Chondrocyte (in vitro differentiated cells): Measurements from ENCODE around the gene GSTM2. TPM values are rescaled to one million over a fixed set of nuclear protein-coding genes. Genes with fewer than 3 reads are reported as not detected.

ENCODE experiments used
- DNase-seq: peaks from one replicate; pipeline ENCODE4 v3.0.0; 2021; ENCODE audit warnings: mixed read lengths, low spot score
- H3K27ac Mint-ChIP-seq: one replicate; pipeline ENCODE4 v1.8.0; 2021; ENCODE audit warnings: mild to moderate bottlenecking, moderate library complexity, mixed read lengths; ENCODE audit not compliant: unreplicated experiment
- H3K27me3 Mint-ChIP-seq: 2 replicates; pipeline ENCODE4 v1.8.0; 2021; ENCODE audit warnings: low read depth, mixed read lengths
- H3K36me3 Mint-ChIP-seq: 2 replicates; pipeline ENCODE4 v1.8.0; 2021; ENCODE audit warnings: low read depth, mixed read lengths
- H3K4me1 Mint-ChIP-seq: 2 replicates; pipeline ENCODE4 v1.8.0; 2021; ENCODE audit warnings: low read depth, mild to moderate bottlenecking, mixed read lengths
- H3K4me3 Mint-ChIP-seq: one replicate; pipeline ENCODE4 v1.8.0; 2021; ENCODE audit warnings: mild to moderate bottlenecking, moderate library complexity, mixed read lengths; ENCODE audit not compliant: unreplicated experiment
- H3K9me3 Mint-ChIP-seq: 2 replicates; pipeline ENCODE4 v1.8.0; 2021; ENCODE audit warnings: low read depth, mixed read lengths
- total RNA-seq: library from RNA; stranded (reverse); gene quantifications from 3 replicates; pipeline ENCODE4 v1.2.1, GENCODE V29; 2021
- TF ChIP-seq, protein P1 (sequence below): fragments of 200-600 bp; sonication (generic); IDR thresholded peaks from 2 replicates; pipeline ENCODE4 v1.5.0; 2021; ENCODE audit warnings: antibody characterized with exemption, mild to moderate bottlenecking, moderate library complexity

GSTM2 gene
- total RNA-seq, 1 donor from 2014 or later = 25.8 TPM

DNA sequence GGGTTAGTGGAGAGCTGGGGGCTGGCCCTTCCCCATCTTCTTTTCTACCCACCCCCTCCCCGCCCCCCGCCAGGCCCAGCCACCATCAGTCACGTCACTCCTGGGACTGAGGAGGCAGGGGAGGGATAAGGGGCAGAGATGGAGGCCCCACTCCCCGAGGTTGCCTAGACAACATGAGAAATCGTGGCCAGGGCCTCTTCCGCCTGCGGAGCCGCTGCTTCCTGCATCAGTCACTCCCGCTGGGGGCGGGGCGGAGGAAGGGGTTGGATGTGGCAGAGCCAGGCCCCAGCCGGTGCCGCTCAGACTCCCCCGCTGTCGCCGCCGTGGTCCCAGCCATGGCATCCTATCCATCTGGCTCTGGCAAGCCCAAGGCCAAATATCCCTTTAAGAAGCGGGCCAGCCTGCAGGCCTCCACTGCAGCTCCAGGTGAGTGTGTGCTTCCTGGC, 47.0 kb upstream of the GSTM2 start:
- DNase-seq = peak; percentile 98
- H3K27me3 Mint-ChIP-seq = no peaks in the 10 kb centered on the region
- H3K4me3 Mint-ChIP-seq = peak overlapping the region; percentile 99
- peaks cover under 1% of the 10 kb centered on the region for H3K36me3 Mint-ChIP-seq
- TF ChIP-seq, protein P1, sequence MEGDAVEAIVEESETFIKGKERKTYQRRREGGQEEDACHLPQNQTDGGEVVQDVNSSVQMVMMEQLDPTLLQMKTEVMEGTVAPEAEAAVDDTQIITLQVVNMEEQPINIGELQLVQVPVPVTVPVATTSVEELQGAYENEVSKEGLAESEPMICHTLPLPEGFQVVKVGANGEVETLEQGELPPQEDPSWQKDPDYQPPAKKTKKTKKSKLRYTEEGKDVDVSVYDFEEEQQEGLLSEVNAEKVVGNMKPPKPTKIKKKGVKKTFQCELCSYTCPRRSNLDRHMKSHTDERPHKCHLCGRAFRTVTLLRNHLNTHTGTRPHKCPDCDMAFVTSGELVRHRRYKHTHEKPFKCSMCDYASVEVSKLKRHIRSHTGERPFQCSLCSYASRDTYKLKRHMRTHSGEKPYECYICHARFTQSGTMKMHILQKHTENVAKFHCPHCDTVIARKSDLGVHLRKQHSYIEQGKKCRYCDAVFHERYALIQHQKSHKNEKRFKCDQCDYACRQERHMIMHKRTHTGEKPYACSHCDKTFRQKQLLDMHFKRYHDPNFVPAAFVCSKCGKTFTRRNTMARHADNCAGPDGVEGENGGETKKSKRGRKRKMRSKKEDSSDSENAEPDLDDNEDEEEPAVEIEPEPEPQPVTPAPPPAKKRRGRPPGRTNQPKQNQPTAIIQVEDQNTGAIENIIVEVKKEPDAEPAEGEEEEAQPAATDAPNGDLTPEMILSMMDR = no peak
- H3K4me1 Mint-ChIP-seq = peaks cover 56% of the 10 kb centered on the region
- H3K9me3 Mint-ChIP-seq = no peaks in the 10 kb centered on the region
- H3K27ac Mint-ChIP-seq = peak overlapping the region; percentile 97

DNA sequence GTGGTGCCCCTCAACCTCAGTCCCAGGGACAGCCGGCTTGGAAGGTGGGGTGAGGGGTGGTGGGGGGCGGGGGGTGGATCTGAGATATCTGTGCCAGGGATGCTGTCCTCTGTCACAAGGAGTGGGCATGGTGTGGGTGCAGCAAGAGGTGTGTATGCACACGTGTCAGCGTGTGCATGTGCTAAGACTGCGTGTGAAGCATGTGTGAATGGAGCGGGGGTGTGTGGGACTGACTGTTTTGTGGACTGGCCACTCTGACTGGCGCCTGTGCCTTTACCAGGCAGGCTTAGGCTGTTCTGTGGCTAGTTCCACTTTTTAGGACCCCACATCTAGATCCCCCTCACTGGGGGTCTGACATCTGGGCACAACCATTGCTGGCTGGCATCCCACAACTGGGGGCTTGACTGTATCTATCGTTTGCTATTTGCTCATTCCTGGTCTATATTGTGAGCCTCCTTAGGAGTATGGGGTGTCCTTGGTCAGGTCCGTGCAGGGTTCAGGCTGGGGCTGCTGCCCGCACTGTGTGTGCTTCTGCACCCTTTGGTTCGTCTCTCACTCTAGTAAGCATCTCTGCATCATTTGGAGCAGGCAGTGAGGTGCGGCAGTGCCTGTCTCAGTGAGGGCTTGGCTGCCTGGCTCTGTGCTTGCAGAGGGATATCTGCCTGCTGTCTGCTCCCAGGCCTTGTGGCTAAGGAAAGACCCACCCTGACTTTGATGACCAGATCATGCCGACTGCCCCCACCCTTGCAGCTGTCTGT, 46.3 kb upstream of the GSTM2 start:
- Mint-ChIP-seq H3K4me3 (peak overlapping the region; percentile 99), H3K4me1 (peaks cover 56% of the 10 kb centered on the region), H3K27me3 (no peaks in the 10 kb centered on the region), H3K9me3 (no peaks in the 10 kb centered on the region), H3K27ac (peak overlapping the region; percentile 41), H3K36me3 (peaks cover 7% of the 10 kb centered on the region)
- DNase-seq = no peak
- TF ChIP-seq, protein P1 = no peak

DNA sequence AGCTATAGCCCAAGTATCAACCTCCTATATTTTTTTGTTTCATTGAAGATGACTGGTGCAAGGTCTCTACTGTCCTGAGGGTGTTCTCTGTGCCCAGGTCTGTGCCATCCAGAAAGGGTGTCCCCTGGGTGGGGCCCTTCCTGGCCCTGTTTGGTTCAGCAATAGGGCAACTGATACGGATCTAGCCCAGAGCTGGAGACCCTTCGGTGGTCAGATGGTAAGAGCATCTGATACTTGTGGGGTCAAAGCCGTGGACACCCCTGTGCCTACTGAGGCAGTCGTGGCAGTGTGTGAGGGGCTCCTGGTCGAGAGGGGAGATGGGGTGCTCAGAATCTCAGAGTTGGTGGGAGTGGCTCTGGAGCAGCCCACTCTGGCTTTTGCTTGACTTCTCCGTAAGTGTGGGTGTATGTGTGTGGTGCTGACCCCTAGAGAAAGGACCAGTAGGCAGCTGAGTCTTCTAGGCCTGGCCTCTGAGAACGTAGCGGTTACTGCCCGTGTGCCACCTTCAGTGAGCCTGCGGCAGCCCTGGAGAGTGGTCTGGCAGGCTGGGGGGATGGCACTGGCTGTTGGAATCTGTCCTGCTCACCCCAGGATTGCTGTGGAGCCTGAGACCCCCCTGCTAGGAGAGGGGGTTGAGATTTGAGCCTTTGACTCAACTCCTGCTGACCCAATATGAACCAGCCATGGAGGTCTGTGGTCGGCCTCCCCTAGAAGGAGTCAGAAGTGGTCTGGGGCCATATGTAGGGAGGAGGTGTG, 45.5 kb upstream of the GSTM2 start:
- peak overlapping the region; percentile 36 for H3K27ac Mint-ChIP-seq
- H3K36me3 Mint-ChIP-seq = peaks cover 8% of the 10 kb centered on the region
- DNase-seq = no peak
- no peaks in the 10 kb centered on the region for H3K9me3 Mint-ChIP-seq
- H3K4me3 Mint-ChIP-seq = peak overlapping the region; percentile 99
- H3K27me3 Mint-ChIP-seq = no peaks in the 10 kb centered on the region
- TF ChIP-seq, protein P1 = no peak
- peaks cover 52% of the 10 kb centered on the region for H3K4me1 Mint-ChIP-seq

- Mint-ChIP-seq H3K4me1 (peaks cover 48% of the 10 kb centered on the region), H3K27me3 (no peaks in the 10 kb centered on the region), H3K36me3 (peaks cover 14% of the 10 kb centered on the region), H3K9me3 (no peaks in the 10 kb centered on the region), H3K27ac (peak overlapping the region; percentile 36), H3K4me3 (no peak overlapping the region)
- TF ChIP-seq, protein P1 = no peak
- no peak for DNase-seq
Observed at GRCh38 chr1:109622895-109623294, 45.0 kb upstream of the GSTM2 start.

DNA sequence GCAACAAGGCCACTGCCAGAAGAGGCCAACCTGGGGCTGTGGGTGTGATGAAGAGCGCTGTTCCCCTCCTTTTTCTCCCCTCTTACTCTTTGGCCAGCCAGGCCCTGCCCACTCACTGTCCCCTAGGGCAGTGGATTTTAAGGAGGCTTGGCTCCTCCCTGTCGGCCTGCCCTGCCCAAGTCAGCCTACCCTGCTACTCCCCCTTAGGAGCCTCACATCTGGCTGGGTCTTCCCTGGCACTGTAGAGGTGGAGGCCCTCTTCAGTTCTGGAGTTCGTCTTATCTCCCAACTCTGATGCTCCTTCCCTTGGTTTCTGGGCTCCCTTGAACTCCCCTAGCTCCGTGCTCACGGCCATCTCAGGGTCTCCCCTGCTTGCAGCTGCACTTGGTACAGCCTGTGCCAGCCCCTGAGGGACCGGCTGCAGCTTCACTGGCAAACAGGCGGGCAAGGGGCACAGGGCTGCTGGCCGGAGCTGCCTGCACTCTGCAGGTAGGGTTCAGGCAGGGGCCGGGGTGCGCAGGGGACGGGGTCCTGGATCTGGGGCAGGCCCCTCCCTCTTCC, 44.2 kb upstream of the GSTM2 start:
- Mint-ChIP-seq H3K27me3 (no peaks in the 10 kb centered on the region), H3K4me3 (no peak overlapping the region), H3K9me3 (no peaks in the 10 kb centered on the region), H3K27ac (no peak overlapping the region), H3K36me3 (peaks cover 19% of the 10 kb centered on the region), H3K4me1 (peaks cover 45% of the 10 kb centered on the region)
- DNase-seq = no peak
- TF ChIP-seq, protein P1 = no peak
